HL-60/S4 treated with phorbol 12-myristate 13-acetate at 8.2 ng/mL for 4 days and 3 days (cell line): ENCODE data around the gene RAB27A.
"Not testable (repeated sequence)": the region's sequence is repeated elsewhere in the genome, so short reads cannot be mapped to it uniquely, and the experiment has no call there.

Experiments
- in situ Hi-C: fragments of 300-500 bp; cut with MboI; formaldehyde crosslinking; loops from 2 replicates; pipeline ENCODE4 v1.15.0; 2022; ENCODE audit warnings: low sequenced_read_pairs

Gene RAB27A

DNA sequence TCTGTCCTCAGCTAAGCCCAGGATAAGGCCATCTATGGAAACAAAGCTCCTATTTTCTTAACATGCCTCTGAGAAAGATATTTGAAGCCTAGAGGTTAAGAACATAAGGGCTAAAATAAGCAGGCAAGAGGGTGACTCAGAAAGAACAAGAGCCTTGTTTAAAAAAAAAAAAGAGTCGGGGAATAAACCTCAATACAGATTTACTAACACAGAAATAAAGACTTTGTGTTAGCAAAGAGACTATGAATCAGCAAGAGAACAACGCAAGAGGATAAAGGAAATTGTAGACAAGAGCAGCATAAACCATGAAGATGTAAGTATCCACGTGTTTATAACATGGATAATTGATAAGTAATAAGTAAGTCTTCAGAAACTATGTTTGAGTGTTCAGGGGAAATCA is 36.0 kb downstream of the RAB27A start:
- in situ Hi-C loops, result no loop called here

DNA sequence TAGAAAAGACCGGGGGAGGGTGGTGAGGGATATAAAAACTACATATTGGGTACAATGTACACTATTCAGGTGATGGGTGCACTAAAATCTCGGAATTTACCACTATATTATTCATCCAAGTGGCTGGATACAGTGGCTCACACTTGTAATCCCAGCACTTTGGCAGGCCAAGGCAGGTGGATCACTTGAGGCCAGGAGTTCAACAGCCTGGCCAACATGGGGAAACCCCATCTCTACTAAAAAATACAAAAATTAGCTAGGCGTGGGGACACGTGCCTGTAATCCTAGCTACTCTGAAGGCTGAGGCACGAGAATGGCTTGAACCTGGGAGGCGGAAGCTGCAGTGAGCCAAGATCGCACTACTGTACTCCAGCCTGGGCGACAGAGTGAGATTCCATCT is 37.4 kb downstream of the RAB27A start:
- in situ Hi-C loops, result not testable (repeated sequence)

DNA sequence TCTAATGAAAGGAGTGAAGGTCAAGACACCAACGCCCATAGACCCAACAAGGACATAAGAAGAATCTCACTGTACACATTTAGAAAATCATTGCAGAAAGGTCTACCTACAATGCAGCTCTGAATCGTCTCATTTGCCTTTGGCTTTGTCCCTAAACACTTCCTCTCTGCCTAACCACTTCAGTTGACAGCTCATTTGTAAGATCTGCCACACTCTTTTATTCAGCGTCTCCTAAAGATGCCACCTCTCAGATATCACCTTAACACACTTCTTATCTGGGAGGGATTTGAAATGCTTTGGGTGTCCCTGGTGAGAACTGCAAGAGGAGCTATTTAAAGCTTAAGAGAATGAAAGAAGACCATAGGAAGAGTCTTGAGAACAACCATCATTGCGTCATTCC is 38.7 kb downstream of the RAB27A start:
- in situ Hi-C loops, result no loop called here

DNA sequence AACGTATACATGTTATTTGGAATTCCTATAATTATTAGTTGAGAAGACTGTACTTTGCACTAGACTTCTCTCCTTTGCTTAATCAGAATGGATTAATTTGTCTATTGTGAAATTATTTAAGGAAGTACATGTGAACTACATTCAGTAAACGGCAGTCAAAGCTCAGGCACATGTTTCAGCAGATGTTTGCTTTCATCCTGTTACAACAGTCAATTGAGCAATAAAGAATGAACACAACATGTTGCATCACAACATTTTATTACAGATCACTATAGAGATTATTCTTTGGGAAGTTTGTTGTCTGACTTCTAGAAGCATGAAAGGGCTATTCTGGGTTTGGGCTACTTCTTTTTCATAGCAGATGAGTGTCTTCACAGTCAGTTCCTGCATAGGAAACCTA is 39.2 kb downstream of the RAB27A start:
- in situ Hi-C loops, result no loop called here

DNA sequence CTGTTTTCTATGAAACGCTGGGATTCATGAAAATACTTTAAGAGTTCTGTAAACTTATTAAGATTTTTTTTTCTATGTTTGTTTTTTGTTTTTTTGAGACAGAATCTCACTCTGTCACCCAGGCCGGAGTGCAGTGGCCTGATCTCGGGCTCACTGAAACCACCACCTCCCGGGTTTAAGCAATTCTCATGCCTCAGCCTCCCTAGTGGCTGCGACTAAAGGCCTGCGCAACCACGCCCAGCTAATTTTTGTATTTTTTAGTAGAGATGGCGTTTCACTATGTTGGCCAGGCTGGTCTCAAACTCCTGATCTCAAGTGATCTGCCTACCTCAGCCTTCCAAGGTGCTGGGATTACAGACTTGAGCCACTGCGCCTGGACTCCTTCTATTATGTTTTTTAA is 39.7 kb downstream of the RAB27A start:
- in situ Hi-C loops, result not testable (repeated sequence)

DNA sequence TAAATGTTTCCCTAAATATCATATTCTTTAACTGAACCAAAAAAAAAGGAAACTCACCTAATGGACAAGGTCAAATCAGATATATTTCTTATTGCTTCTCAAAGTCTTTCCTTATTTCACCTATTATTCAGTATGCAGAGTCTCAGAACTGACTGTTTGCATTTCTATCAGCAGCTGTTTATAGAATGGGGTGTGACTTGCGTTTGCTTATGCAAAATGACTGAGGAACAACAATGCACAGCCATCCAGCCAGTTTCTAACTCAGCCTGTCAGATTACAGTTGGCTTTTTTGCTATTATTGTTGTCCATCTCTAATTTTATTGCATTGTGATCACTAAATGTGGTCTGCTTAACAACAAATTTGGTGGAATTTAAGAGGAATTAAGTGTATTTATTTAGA is 40.7 kb downstream of the RAB27A start:
- in situ Hi-C loops, result no loop called here

DNA sequence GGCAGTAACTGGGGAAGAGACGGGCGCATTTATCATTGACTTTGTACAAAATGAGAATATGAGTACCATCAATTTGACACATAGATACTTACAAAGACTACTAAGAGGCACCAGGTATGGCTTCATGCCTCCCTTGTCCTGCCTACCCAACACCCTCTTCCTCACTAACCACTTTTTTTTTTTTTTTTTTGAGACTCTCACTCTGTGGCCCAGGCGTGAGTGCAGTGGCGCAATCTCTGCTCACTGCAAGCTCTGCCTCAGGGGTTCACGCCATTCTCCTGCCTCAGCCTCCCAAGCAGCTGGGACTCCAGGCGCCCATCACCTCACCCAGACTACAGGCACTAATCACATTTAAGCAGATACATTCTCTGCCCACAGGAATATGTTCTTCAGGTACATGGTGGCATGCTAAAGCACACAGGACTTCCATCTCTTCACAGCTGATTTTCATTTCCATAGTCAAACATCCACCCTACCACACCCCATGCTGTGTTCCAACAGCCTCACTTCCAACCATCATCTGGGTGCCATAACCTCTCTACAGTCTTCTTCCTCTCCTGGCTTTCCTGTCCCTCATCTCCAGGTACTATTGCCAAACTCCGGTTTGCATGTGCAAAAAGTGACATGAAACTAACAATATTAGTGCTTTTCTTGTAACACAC is 41.7 kb downstream of the RAB27A start:
- in situ Hi-C loops, result no loop called here

DNA sequence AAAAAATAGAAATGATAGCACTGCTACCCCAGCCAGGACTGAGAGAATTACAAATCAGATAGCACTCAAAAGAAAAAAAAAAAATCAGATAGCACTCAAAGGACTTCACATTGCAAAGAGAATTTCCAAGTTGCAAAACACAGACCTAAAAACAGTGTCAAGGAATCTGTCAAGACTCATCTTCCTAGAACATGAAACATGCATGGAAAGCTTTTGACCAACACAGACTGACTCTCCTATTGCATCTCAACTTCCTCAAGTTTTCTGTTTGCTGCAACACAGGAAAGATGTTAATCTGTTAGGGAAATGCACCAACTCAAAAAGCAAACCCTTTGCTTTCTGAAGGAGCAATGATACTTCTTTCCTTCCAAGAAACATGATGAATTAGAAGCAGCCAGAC is 42.3 kb downstream of the RAB27A start:
- in situ Hi-C loops, result no loop called here

DNA sequence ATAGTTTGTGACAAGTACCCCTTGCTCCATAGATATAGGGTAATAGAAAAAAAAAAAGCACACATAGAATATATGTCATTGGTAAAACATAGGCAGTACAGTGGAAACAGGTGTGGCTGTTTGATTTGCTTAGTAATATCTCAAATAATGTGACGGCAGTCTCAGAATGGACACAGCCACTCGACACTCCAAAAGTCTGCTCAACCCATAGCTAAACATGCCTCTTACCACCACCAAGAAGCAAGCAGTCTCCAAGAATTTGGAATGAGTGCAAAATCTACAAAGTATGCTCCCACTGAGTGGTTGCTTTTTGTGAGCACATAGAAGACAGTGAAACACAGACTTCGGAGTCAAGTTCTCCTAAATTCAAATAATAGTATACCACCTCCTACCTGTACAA is 43.0 kb downstream of the RAB27A start:
- in situ Hi-C loops, result no loop called here

DNA sequence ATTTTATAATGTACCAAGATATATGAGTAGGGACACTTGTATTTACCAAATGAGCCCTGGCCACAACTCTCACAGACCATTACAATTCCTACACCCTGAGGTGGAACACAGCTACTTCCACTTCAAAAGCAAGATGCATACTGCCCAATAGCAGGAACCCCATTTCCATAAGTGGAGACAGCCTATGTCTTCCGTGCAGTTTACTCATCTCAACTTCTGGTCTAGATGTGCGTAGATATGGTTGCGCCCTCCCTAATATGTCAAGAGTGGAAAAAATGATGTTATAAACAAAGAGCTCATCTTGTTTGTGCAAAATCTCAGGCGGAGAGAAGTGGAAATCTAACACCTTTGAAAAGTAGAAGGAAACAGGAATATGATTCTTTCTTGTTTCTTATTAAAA is 44.6 kb downstream of the RAB27A start:
- in situ Hi-C loops, result no loop called here

DNA sequence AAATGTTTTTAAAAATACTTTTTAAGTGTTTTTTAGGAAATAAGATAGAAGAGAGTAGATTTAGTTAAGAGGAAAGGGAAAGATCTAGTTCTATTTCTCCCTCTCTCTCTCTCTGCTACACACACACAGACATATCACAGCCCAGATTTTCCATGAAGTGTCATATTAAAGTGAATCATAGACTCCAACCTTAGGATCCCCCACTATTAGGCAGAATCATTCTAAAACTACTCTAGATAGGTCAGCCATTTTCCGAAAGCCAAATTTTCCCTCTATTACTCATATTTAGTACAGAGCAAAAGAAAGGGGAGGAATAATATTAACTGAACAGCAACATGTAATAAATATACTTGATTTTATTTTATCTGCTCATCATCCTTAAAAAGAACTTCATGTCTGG is 47.7 kb downstream of the RAB27A start:
- in situ Hi-C loops, result no loop called here

DNA sequence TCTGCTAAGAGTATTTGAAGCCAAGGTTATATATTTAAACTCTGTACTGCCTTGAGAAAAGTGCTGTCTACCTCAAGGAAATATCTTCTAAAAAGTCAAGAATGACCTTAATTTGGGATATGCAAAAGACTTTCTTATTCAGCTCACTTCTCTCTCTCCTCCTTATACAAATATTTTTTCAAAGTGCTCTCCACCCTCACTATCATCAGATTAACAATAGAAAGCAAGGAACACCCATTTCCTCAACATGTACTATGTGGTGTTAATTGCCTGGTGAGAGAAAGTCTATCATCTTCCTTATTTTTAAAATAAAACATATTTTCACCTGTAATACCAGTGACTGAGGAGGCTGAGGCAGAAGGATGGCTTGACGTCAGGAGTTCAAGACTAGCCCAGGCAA is 48.4 kb downstream of the RAB27A start:
- in situ Hi-C loops, result no loop called here

DNA sequence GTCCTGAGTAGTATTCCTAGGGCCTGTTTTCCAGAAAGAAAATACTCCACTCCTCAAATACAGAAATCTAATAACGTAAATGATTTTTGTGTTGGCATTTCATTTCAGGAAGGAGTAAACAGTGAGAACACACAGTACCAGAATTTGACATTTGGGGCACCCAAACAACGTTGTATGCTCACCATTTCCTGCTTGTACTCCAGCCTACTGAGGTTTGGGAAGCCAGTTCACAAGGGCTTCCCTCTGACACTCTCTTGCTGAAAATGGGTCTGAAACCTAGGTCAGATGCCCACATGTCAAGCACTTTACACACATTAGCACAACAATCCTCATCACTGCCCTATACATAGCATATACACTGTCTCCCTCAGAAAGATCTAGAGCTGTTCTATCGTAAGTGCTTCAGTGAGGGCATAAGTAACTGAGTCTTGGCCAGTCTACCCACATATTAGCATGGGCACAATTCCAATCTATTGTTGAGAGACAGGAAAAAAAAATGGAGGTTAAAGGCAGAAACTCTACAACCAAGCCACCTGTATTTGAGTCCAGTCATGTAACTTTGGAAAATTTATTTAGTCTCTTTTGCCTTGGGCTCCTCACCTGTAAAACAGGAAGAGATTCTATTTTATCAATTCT is 49.4 kb downstream of the RAB27A start:
- in situ Hi-C loops, result no loop called here

DNA sequence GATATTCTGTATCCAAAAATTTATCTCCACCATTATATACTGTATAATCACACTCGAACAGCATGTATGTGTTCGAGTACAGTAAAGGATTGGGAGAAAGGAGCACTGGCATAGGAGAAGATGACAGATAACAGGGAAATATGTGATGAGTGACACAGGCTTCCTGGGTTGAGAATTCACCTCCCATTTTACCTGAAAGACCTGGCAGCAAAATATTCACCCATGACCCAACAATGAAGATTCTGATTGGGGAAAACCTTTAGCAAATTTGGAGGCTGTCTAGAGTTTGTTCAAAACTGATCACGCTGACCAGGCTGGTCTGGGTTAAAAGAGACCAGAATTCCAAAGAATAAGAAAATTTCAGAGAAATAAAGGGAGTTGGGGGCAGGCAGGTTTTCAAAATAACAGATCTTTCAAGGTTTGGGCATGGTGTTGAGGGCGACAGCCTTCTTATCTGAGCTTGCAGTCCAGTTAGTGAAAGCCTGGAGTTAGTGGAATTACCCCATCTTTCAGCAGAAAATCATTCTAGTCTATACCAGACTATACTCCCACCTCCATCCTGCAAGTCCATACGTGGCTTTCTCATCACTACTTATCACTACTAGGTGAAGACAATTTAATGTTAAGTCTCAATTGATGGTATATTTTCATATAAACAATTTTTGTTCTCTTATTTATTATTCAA is 50.0 kb downstream of the RAB27A start:
- in situ Hi-C loops, result no loop called here

DNA sequence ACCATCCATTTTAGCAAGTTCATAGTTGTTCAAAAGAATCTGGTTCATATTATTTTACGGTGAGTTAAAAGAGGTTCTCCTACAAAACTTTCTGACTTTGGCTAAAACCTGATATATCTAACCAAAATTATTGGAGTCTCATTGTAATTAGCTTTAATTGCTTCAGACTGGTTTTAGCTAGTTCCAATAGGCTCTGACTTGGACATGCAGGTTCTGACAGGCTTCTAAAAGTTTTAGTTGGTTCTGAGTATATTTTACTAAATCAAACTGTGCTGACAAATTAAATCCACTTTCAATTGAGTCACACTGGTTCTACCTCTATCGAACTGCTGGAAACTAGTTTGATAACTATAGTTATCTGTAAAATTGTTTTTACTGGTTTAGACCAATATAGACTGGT is 50.7 kb downstream of the RAB27A start:
- in situ Hi-C loops, result no loop called here

DNA sequence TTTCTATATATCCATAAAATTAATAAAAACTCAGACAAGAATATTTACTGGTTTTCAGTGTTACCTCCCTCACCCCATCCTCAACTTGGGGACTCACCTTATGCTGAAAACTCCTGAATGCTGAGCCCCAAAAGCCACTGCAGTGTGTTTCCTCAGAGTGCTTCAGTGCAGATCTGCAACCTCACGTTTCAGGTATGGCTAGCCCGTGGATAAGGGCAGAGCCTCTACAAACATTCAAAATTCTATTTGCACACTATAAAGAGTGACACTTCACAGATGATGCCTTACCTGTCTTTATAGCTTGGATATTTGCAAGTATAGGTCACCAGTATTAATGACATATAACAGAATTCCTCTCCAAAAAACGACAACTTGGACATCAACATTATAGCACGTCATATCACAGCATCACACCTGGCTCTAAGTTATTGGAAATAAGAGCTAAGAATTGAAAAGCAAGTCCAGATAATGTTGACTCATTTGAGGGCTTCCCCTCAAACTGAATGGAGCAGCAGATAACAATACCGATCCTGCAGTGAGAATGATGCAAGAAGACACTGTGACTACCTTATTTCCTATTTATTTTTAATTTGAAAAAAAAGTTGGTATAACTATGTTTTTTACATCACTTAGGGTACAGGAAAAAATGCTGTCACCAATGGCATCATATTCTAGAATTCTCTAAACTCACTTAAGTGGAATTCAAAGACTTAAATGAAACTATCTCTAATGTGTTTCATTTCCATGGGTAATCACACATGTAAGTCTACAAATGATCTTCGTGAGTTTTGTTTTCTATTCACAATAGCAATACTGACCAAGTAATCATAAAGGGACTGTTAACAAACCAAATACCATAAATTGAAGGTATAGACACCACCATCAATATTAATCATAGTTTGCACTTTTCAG is 52.1 kb downstream of the RAB27A start:
- in situ Hi-C loops, result no loop called here

DNA sequence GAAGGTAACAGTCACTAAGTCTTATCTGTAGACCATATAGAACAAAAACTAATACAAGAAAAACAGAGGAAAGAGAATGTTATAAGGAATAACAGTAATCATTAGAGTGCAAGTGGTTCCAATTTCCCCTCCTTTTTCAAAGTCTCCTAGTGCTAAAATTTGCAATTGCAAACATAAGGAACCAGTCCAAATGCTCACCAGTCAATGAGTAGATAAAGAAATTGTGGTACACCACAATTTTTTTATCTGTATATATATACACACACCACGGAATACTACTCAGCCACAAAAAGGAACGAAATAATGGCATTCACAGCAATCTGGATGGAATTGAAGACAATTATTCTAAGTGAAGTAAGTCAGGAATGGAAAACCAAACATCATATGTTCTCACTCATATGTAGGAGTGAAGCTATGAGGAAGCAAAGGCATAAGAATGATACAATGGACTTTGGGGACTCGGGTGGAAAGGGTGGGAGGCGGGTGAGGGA is 54.0 kb downstream of the RAB27A start:
- in situ Hi-C loops, result no loop called here

DNA sequence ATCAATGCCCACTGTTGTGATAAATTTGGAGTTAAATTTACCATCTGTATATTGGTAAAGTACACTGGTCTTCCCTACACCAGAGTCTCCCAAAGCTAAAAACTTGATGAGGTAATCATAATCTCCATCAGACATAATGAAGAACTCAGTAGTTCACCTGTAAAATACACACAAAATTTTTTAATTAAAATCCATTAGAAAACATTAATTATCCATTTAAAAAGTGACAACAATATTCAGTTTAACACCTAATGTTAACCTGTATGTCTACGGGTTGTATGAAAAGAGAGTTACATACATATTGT is 54.9 kb downstream of the RAB27A start:
- in situ Hi-C loops, result no loop called here

DNA sequence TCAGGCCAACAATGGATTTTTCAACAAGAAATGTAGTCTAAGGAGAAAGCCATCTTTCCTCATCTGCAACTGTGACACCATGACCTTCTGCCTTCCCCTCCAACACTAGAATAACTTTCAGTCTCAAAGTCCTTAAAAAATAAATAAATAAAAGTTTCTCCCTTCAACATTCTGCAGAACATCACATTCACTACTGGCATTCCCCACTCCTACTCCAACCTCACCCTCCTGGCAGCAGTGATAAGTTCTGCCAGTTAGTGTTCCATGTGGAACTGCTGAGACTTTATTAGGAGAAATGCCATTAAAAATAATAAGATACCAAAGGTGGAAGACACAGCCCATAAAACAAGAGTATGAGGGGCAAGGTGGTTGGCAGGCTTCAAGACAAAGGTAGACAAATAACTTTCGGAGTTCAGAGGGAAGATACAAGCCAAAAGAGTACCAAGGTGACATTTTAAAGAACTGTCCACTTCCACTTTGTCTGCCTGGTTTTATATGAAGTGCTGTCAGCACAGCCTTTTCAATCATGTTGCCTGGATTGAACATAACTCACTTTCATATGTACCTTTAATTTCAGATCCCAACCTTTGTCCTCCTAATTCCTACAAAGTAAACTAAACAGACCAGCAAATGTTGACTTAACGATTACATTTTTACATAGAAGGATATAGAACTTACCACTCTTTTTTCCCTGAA is 55.4 kb downstream of the RAB27A start:
- in situ Hi-C loops, result no loop called here

DNA sequence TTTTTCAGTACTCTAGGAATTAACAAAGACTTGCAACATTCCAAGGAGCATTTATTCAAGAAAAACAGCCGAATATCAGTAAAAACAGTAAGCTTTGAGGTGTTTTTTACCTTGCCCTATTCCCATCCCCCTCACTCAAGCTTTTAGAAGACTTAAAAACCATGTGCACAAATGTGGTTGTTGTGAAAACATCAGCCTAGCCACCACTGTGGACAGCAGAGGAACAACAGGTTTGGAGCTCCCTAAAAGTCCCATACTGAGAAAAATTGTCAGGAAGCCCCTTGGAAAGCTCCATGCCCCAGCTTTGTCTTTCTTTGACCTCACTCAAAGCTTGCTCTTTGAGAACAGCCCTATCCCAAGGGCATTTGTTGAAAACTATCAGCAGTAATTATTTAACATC is 58.2 kb downstream of the RAB27A start:
- in situ Hi-C loops, result no loop called here

DNA sequence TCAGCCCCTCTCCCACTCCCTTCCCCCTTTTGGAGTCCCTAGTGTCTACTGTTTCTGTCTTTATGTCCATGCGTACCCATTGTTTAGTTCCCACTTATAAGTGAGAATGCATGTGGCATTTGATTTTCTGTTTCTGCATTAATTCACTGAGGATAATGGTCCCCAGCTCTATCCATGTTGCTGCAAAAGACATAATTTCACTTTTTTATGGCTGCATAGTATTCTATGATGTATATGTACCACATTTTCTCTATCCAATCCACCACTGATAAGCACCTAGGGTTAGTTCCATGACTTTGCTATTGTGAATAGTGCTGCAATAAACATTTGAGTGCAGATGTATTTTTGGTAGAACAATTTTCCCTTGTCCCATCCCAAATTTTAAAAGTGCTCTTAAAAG is 58.7 kb downstream of the RAB27A start:
- in situ Hi-C loops, result no loop called here
